ENCODE results near the gene FNDC1.
A peak's percentile ranks its signal among the peaks of the same experiment; 100 is the strongest.

The FNDC1 gene

GRCh38 chr6:159149641-159150040 is 19.6 kb upstream of the FNDC1 start:
- intact Hi-C loops (cut with DNase I; ENCODE audit: low total_unique reads), result no loop called here
- H3K27me3 ChIP-seq, result no peaks in the 10 kb centered on the region
- H3K9me3 ChIP-seq, result no peaks in the 10 kb centered on the region
- H3K4me1 ChIP-seq, result no peaks in the 10 kb centered on the region
- no peaks in the 10 kb centered on the region for H3K36me3 ChIP-seq
- H3K27ac ChIP-seq, result no peak overlapping the region
- no peak for TF ChIP-seq CTCF (IDR thresholded peaks at IDR 0.05)
- no peak overlapping the region for H3K4me3 ChIP-seq
- DNase-seq, result no peak

GRCh38 chr6:159151266-159151855 is 17.8 kb upstream of the FNDC1 start:
- H3K9me3 ChIP-seq, result peaks cover 0 to 3% (median 0%) of the 10 kb centered on the region in 3 donors
- no peaks in the 10 kb centered on the region for H3K27me3 ChIP-seq
- intact Hi-C loops (cut with DNase I; ENCODE audit: low total_unique reads), result no loop called here
- peak; percentile 61 to 82 for TF ChIP-seq CTCF (IDR thresholded peaks at IDR 0.05)
- H3K27ac ChIP-seq, result no peak overlapping the region
- no peaks in the 10 kb centered on the region for H3K36me3 ChIP-seq
- H3K4me1 ChIP-seq, result no peaks in the 10 kb centered on the region
- DNase-seq, result peak in 1 of 2 donors; percentile 47
- no peak overlapping the region for H3K4me3 ChIP-seq

- no peaks in the 10 kb centered on the region for H3K4me1 ChIP-seq
- no peak for TF ChIP-seq CTCF (IDR thresholded peaks at IDR 0.05)
- intact Hi-C loops (cut with DNase I; ENCODE audit: low total_unique reads), result no loop called here
Observed at GRCh38 chr6:159152041-159152440, 17.2 kb upstream of the FNDC1 start.

GRCh38 chr6:159152782-159153181 is 16.4 kb upstream of the FNDC1 start:
- Histone ChIP-seq H3K27ac (no peak overlapping the region), H3K9me3 (peaks cover 0 to 11% (median 0%) of the 10 kb centered on the region in 3 donors), H3K36me3 (no peaks in the 10 kb centered on the region), H3K4me1 (no peaks in the 10 kb centered on the region), H3K4me3 (no peak overlapping the region), H3K27me3 (no peaks in the 10 kb centered on the region)
- intact Hi-C loops (cut with DNase I; ENCODE audit: low total_unique reads), result no loop called here
- no peak for DNase-seq
- no peak for TF ChIP-seq CTCF (IDR thresholded peaks at IDR 0.05)

More at GRCh38 chr6:159152041-159152440, 17.2 kb upstream of the FNDC1 start:
- H3K4me3 ChIP-seq, result no peak overlapping the region
- DNase-seq, result no peak
- no peaks in the 10 kb centered on the region for H3K27me3 ChIP-seq
- H3K36me3 ChIP-seq, result no peaks in the 10 kb centered on the region
- H3K9me3 ChIP-seq, result peaks cover 0 to 10% (median 0%) of the 10 kb centered on the region in 3 donors
- H3K27ac ChIP-seq, result no peak overlapping the region

- H3K27me3 ChIP-seq, result no peaks in the 10 kb centered on the region
- no peak for DNase-seq
- peaks cover 0 to 11% (median 0%) of the 10 kb centered on the region in 3 donors for H3K9me3 ChIP-seq
- no peak overlapping the region for H3K4me3 ChIP-seq
- no peak overlapping the region for H3K27ac ChIP-seq
- intact Hi-C loops (cut with DNase I; ENCODE audit: low total_unique reads), result no loop called here
- no peaks in the 10 kb centered on the region for H3K4me1 ChIP-seq
- TF ChIP-seq CTCF (IDR thresholded peaks at IDR 0.05), result no peak
- H3K36me3 ChIP-seq, result no peaks in the 10 kb centered on the region
Observed at GRCh38 chr6:159155679-159156078, 13.5 kb upstream of the FNDC1 start.

DNA sequence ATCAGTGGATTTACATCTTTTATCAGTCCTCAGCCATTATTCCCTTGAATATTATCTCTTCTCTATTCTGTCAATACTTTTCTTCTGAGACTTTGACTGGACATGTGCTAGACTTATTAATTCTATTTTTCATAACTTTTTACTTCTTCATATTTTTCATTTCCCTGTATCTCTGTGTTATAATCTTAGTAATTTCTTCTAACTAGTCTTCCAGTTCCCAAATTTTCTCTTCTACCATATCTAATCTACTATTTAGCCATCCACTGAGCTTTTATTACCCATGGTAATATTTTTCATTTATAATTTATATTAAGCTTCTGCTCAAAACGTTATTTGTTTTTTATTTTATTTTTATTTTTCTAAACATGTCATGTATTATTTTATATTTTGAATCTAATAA is 13.1 kb upstream of the FNDC1 start:
- Histone ChIP-seq H3K9me3 (peaks cover 0 to 11% (median 0%) of the 10 kb centered on the region in 3 donors), H3K4me1 (no peaks in the 10 kb centered on the region), H3K4me3 (no peak overlapping the region), H3K27me3 (no peaks in the 10 kb centered on the region), H3K36me3 (no peaks in the 10 kb centered on the region), H3K27ac (no peak overlapping the region)
- DNase-seq, result no peak
- TF ChIP-seq CTCF (IDR thresholded peaks at IDR 0.05), result no peak
- intact Hi-C loops (cut with DNase I; ENCODE audit: low total_unique reads), result no loop called here
